DMS79 (cell line): ENCODE results near the gene SLC49A3.
"Not testable (repeated sequence)": the region's sequence is repeated elsewhere in the genome, so short reads cannot be mapped to it uniquely, and the experiment has no call there.

Experiments used
- DNase-seq: peaks from one replicate; lab custom pipeline; 2025; lab: John Stamatoyannopoulos, UW

SLC49A3 gene

GRCh38 chr4:703336-704197 is 14.6 kb upstream of the SLC49A3 start:
- no peak for DNase-seq

- no peak for DNase-seq
Measured at GRCh38 chr4:702618-703048, 13.7 kb upstream of the SLC49A3 start.

- no peak for DNase-seq
Measured at GRCh38 chr4:700587-701264, 11.8 kb upstream of the SLC49A3 start.

GRCh38 chr4:699816-700580 is 11.0 kb upstream of the SLC49A3 start:
- DNase-seq, result no peak

- not testable (repeated sequence) for DNase-seq
Measured at GRCh38 chr4:694341-694940, 5.5 kb upstream of the SLC49A3 start.

GRCh38 chr4:692771-693554 is 4.0 kb upstream of the SLC49A3 start:
- DNase-seq, result no peak

- DNase-seq, result no peak
Measured at GRCh38 chr4:689723-690122, 772 bp upstream of the SLC49A3 start.

- DNase-seq, result no peak
Measured at GRCh38 chr4:687971-688853, 739 bp downstream of the SLC49A3 start.

GRCh38 chr4:687048-687970 is 1.6 kb downstream of the SLC49A3 start:
- no peak for DNase-seq

GRCh38 chr4:686413-687040 is 2.4 kb downstream of the SLC49A3 start:
- no peak for DNase-seq

- DNase-seq, result no peak
Measured at GRCh38 chr4:685679-686412, 3.1 kb downstream of the SLC49A3 start.

GRCh38 chr4:684623-685327 is 4.2 kb downstream of the SLC49A3 start:
- DNase-seq, result no peak

GRCh38 chr4:683982-684622 is 4.8 kb downstream of the SLC49A3 start:
- DNase-seq, result no peak

- DNase-seq, result no peak
Measured at GRCh38 chr4:683247-683897, 5.6 kb downstream of the SLC49A3 start.

GRCh38 chr4:682490-683172 is 6.3 kb downstream of the SLC49A3 start:
- no peak for DNase-seq
